ENCODE data around the gene PISD.

DNA sequence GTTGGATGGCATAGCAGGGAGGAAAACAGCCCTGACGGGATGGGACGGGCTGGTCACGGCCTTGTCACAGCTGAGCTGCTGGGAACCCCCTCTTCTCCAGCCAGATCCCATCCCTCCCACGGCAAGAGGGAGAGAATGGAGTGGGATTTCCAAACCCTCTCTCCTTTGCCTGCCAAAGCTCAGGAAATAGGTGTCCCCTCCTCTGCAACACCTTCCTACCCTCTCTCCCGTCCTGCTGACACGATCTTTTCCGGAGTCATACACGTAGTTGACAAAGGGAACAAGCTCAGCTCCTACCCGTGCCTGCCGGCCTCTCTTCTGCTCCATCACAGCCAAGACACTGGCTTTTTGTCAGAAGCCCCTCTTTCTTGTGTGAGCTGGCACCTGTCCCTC lies 48.1 kb downstream of the PISD start:
- TF ChIP-seq, protein P1, sequence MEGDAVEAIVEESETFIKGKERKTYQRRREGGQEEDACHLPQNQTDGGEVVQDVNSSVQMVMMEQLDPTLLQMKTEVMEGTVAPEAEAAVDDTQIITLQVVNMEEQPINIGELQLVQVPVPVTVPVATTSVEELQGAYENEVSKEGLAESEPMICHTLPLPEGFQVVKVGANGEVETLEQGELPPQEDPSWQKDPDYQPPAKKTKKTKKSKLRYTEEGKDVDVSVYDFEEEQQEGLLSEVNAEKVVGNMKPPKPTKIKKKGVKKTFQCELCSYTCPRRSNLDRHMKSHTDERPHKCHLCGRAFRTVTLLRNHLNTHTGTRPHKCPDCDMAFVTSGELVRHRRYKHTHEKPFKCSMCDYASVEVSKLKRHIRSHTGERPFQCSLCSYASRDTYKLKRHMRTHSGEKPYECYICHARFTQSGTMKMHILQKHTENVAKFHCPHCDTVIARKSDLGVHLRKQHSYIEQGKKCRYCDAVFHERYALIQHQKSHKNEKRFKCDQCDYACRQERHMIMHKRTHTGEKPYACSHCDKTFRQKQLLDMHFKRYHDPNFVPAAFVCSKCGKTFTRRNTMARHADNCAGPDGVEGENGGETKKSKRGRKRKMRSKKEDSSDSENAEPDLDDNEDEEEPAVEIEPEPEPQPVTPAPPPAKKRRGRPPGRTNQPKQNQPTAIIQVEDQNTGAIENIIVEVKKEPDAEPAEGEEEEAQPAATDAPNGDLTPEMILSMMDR (IDR thresholded peaks at IDR 0.05) = no peak
- no peak for TF ChIP-seq POLR2A (IDR thresholded peaks at IDR 0.05)

All from uterus (tissue), 2 donors.